ENCODE results near the gene TNNC2. TPM values are rescaled to one million over a fixed set of nuclear protein-coding genes. Genes with fewer than 3 reads are reported as not detected.

TNNC2 gene
- total and polyA plus RNA-seq, 2 donors (not counting 1 experiment from before 2014, with no cell fraction given) = 0.33 TPM; not detected in 1

GRCh38 chr20:45781391-45781931 is 45.7 kb downstream of the TNNC2 start:
- peaks cover 5 to 10% of the 10 kb centered on the region in 2 donors for H3K4me1 ChIP-seq (ENCODE audit: control insufficient read depth in 2 of 2, insufficient read depth in 2 of 2, low read length in 2 of 2)
- no peaks in the 10 kb centered on the region for H3K9me3 ChIP-seq (ENCODE audit: control extremely low read depth in 1 of 3, control insufficient read depth in 2 of 3, insufficient read depth in 1 of 3, low read length in 2 of 3)
- TF ChIP-seq EZH2 (IDR thresholded peaks at IDR 0.05; ENCODE audit: borderline replicate concordance, insufficient read depth, low read depth, low read length, poor library complexity, severe bottlenecking) = no peak
- TF ChIP-seq CTCF (IDR thresholded peaks at IDR 0.05) = no peak
- ATAC-seq (ENCODE audit: low read depth) (no peak), DNase-seq (no peak)
- H3K27ac ChIP-seq (ENCODE audit: low read length in 2 of 2) = no peak overlapping the region
- H3K27me3 Mint-ChIP-seq = peaks cover 16% of the 10 kb centered on the region
- H3K27ac Mint-ChIP-seq = no peak overlapping the region
- no peaks in the 10 kb centered on the region for H3K79me2 ChIP-seq (ENCODE audit: control insufficient read depth, insufficient read depth, low read length)
- H3K4me3 Mint-ChIP-seq = no peak overlapping the region
- no peaks in the 10 kb centered on the region for H4K20me1 ChIP-seq (ENCODE audit: control insufficient read depth, insufficient read depth, low read length, poor library complexity, severe bottlenecking)
- H3K4me1 Mint-ChIP-seq = peaks cover 8% of the 10 kb centered on the region
- H3K36me3 ChIP-seq (replicated peaks in 1 of 2; ENCODE audit: control extremely low read depth in 1 of 2, control insufficient read depth in 1 of 2, extremely low read depth in 1 of 2, insufficient read depth in 2 of 2, low read length in 1 of 2) = no peaks in the 10 kb centered on the region
- no peak overlapping the region for H3K4me2 ChIP-seq (replicated peaks; ENCODE audit: low read depth, low read length, poor library complexity, severe bottlenecking)
- H3K4me3 ChIP-seq (ENCODE audit: control extremely low read depth in 1 of 5, extremely low read depth in 1 of 5, insufficient read depth in 1 of 5, low read depth in 2 of 5, low read length in 4 of 5) = no peak overlapping the region
- no peaks in the 10 kb centered on the region for H3K9me3 Mint-ChIP-seq (ENCODE audit: insufficient read depth)
- H3K9ac ChIP-seq (ENCODE audit: low read length) = no peak overlapping the region
- WGBS (ENCODE audit: insufficient coverage) = 100% methylated on average over 2 of the region's 4 CpGs
- POLR2A ChIA-PET = no interaction called here
- CTCF ChIA-PET = interaction anchor here (0.7 to 2.7 kb wide), 2 partner anchors 11 to 293 kb away, joined by 3 to 19 read pairs; no protein-coding TSS in a partner anchor
- H3K27me3 ChIP-seq (replicated peaks in 1 of 4; ENCODE audit: control extremely low read depth in 1 of 4, control insufficient read depth in 3 of 4, insufficient read depth in 4 of 4, low read length in 3 of 4) = peaks cover 0 to 8% (median 0%) of the 10 kb centered on the region in 4 experiments
- intact Hi-C loops (cut with micrococcal nuclease) = no loop called here
- H2AFZ ChIP-seq (ENCODE audit: insufficient read depth, low read depth, low read length, poor library complexity, severe bottlenecking) = no peak overlapping the region

- intact Hi-C loops (cut with micrococcal nuclease) = no loop called here
- Mint-ChIP-seq H3K4me1 (peaks cover 8% of the 10 kb centered on the region), H3K4me3 (no peak overlapping the region), H3K27me3 (peaks cover 20% of the 10 kb centered on the region), H3K9me3 (ENCODE audit: insufficient read depth) (no peaks in the 10 kb centered on the region), H3K27ac (no peak overlapping the region)
- POLR2A ChIA-PET = no interaction called here
- Histone ChIP-seq H3K27me3 (replicated peaks in 1 of 4; ENCODE audit: control extremely low read depth in 1 of 4, control insufficient read depth in 3 of 4, insufficient read depth in 4 of 4, low read length in 3 of 4) (peaks cover 0 to 14% (median 1%) of the 10 kb centered on the region in 4 experiments), H3K9ac (ENCODE audit: low read length) (no peak overlapping the region), H3K79me2 (ENCODE audit: control insufficient read depth, insufficient read depth, low read length) (no peaks in the 10 kb centered on the region), H3K27ac (ENCODE audit: low read length in 2 of 2) (no peak overlapping the region), H3K36me3 (replicated peaks in 1 of 2; ENCODE audit: control extremely low read depth in 1 of 2, control insufficient read depth in 1 of 2, extremely low read depth in 1 of 2, insufficient read depth in 2 of 2, low read length in 1 of 2) (no peaks in the 10 kb centered on the region), H2AFZ (ENCODE audit: insufficient read depth, low read depth, low read length, poor library complexity, severe bottlenecking) (no peak overlapping the region), H3K4me3 (ENCODE audit: control extremely low read depth in 1 of 5, extremely low read depth in 1 of 5, insufficient read depth in 1 of 5, low read depth in 2 of 5, low read length in 4 of 5) (no peak overlapping the region), H3K9me3 (ENCODE audit: control extremely low read depth in 1 of 3, control insufficient read depth in 2 of 3, insufficient read depth in 1 of 3, low read length in 2 of 3) (no peaks in the 10 kb centered on the region), H3K4me1 (ENCODE audit: control insufficient read depth in 2 of 2, insufficient read depth in 2 of 2, low read length in 2 of 2) (peaks cover 5 to 10% of the 10 kb centered on the region in 2 donors), H4K20me1 (ENCODE audit: control insufficient read depth, insufficient read depth, low read length, poor library complexity, severe bottlenecking) (no peaks in the 10 kb centered on the region), H3K4me2 (replicated peaks; ENCODE audit: low read depth, low read length, poor library complexity, severe bottlenecking) (no peak overlapping the region)
- CTCF ChIA-PET = interaction anchor here (0.8 to 2.7 kb wide), 3 partner anchors 9 to 461 kb away, joined by 3 to 19 read pairs (median 3); no protein-coding TSS in a partner anchor
- TF ChIP-seq EZH2 (IDR thresholded peaks at IDR 0.05; ENCODE audit: borderline replicate concordance, insufficient read depth, low read depth, low read length, poor library complexity, severe bottlenecking) (no peak), CTCF (IDR thresholded peaks at IDR 0.05) (no peak)
- DNase-seq = no peak
- 98% methylated on average over 3 of the region's 4 CpGs for WGBS (ENCODE audit: insufficient coverage)
- ATAC-seq (ENCODE audit: low read depth) = no peak
These were observed 47.0 kb downstream of the TNNC2 start for GRCh38 chr20:45780159-45780558.

Measured in B cell (primary cell).